MM.1S (cell line): ENCODE data around the gene POM121L2.

ENCODE experiments used
- CTCF ChIP-seq: fragments of 300-600 bp; sonication (generic); IDR thresholded peaks from 2 replicates; pipeline ENCODE4 v1.5.1; 2016; ENCODE audit warnings: antibody characterized with exemption, low read length, mixed read lengths
- EZH2 ChIP-seq: fragments of 300-600 bp; sonication (generic); optimal IDR thresholded peaks from 2 replicates; pipeline ENCODE3; 2017; ENCODE audit warnings: low read depth, mild to moderate bottlenecking, antibody characterized with exemption, low read length, mixed read lengths

GRCh38 chr6:27290065-27290849 is 21.8 kb downstream of the POM121L2 start:
- no peak for TF ChIP-seq CTCF
- TF ChIP-seq EZH2 = no peak
